Heart left ventricle (tissue), 13 donors: ENCODE measurements around the gene MGST2.

Experiments
- CTCF ChIP-seq, 12 donors: fragments of 200-600 bp; sonication (generic) in 4 of 12; IDR thresholded peaks; one replicate each; pipeline versions ENCODE4 v1.5.0 to v1.8.0; 2018 to 2022; ENCODE audit warnings: antibody characterized with exemption in 12 of 12, mild to moderate bottlenecking in 5 of 12
- POLR2A ChIP-seq, 2 donors: fragments of 450-650 bp; IDR thresholded peaks; one replicate each; pipeline ENCODE4 v1.6.1; 2017; ENCODE audit warnings: antibody characterized with exemption in 2 of 2, mild to moderate bottlenecking in 2 of 2, moderate library complexity in 2 of 2
- donor health status: ischemic (EF 13 %, LVEDD 7.1; RV severe dilation, severe dysfunction).
- donor health status: DM: no; HTN: yes; CAD: no.
- donor health status: DM: no; HTN: no; CAD: no.
- donor health status: ischemic (EF 25% LVEDD 6.9; RV normal size, moderate dysfunction).
- donor health status: ischemic (EF 25% LVEDD 5.7; RV mildly dilated, moderate dysfunction).
- donor health status: ischemic (EF 35%, LVEDD 5.7; RV mildly dilated, moderate dysfunction).
- donor health status: nonischemic (EF 11% LVEDD 7.7; RV severe dilation, severe dysfunction).
- donor health status: DM: yes; HTN: yes; CAD: no.
- donor health status: PGD.
- donor health status: ischemic (EF 29% LVEDD 5.4; RV normal size, mild dysfunction).
- donor health status: nonischemic (EF 23%, LVEDD 6.1; RV moderate dilation, normal function).

GRCh38 chr4:139753686-139754085 lies 88.1 kb downstream of the MGST2 start:
- TF ChIP-seq CTCF (IDR thresholded peaks at IDR 0.05) (no peak), POLR2A (IDR thresholded peaks at IDR 0.05) (no peak)
